H1 (cell line): Measurements from ENCODE around the gene ESR1. TPM values are rescaled to one million over a fixed set of nuclear protein-coding genes. Genes with fewer than 3 reads are reported as not detected.

ENCODE experiments used
- CTCF ChIA-PET: fragments of 300-600 bp; sonication (Branson Sonifier 250); formaldehyde crosslinking; loops from one replicate; lab custom pipeline; 2021; ENCODE audit not compliant: partially characterized antibody; lab: Charles Lee
- POLR2A ChIA-PET: fragments of 300-600 bp; sonication (Branson Sonifier 250); formaldehyde crosslinking; loops from one replicate; lab custom pipeline; 2021; ENCODE audit warnings: inconsistent platforms; ENCODE audit not compliant: partially characterized antibody; lab: Charles Lee
- DNase-seq, 2 experiments: peaks; one replicate each; pipeline versions ENCODE4 v3.0.0 to v3.0.0-alpha.2; 2010 to 2022; ENCODE audit warnings: low spot score in 2 of 2, low read depth in 1 of 2, mixed read lengths in 1 of 2
- FAIRE-seq: peaks from 2 replicates; lab custom pipeline; 2011; peaks lifted over from hg19 to GRCh38; lab: Jason Lieb, UNC
- H2AFZ ChIP-seq: 2 replicates; pipeline ENCODE4 v1.8.1; 2012; ENCODE audit warnings: low read length, inconsistent platforms
- H2AK5ac ChIP-seq: 2 replicates; pipeline ENCODE4 v1.6.1; 2013; ENCODE audit warnings: low read depth, low read length
- H2BK120ac ChIP-seq: replicated peaks from 2 replicates; pipeline ENCODE3; 2013; ENCODE audit warnings: low read depth, low read length, inconsistent platforms
- H2BK12ac ChIP-seq: 2 replicates; pipeline ENCODE4 v1.6.1; 2013; ENCODE audit warnings: low read depth, low read length
- H2BK15ac ChIP-seq: 2 replicates; pipeline ENCODE4 v1.6.1; 2013; ENCODE audit warnings: low read length
- H2BK20ac ChIP-seq: 2 replicates; pipeline ENCODE4 v1.6.1; 2013; ENCODE audit warnings: low read length
- H2BK5ac ChIP-seq: 2 replicates; pipeline ENCODE4 v1.6.1; 2013; ENCODE audit warnings: low read depth, low read length
- H3K14ac ChIP-seq: 2 replicates; pipeline ENCODE4 v1.6.1; 2013; ENCODE audit warnings: inconsistent platforms; ENCODE audit not compliant: insufficient read length
- H3K18ac ChIP-seq: 2 replicates; pipeline ENCODE4 v1.6.1; 2013; ENCODE audit warnings: low read length; ENCODE audit errors: extremely low read depth
- H3K23ac ChIP-seq: 2 replicates; pipeline ENCODE4 v1.6.1; 2013; ENCODE audit warnings: inconsistent platforms; ENCODE audit not compliant: insufficient read length
- H3K23me2 ChIP-seq: 2 replicates; pipeline ENCODE4 v1.6.1; 2013; ENCODE audit warnings: low read depth, low read length
- H3K27ac ChIP-seq: 2 replicates; pipeline ENCODE4 v1.6.1; 2011; ENCODE audit warnings: low read depth, low read length, inconsistent platforms
- H3K27me3 ChIP-seq, 4 experiments: replicated peaks in 1 of 4; 1 replicate in 1 of 4; 2 replicates in 3 of 4; pipeline versions ENCODE4 v1.6.1 to v1.8.1; 2011 to 2013; ENCODE audit warnings: low read length in 3 of 4, mild to moderate bottlenecking in 3 of 4, inconsistent platforms in 2 of 4, mixed read lengths in 2 of 4, moderate library complexity in 1 of 4; ENCODE audit not compliant: control insufficient read depth in 3 of 4, insufficient read depth in 3 of 4; ENCODE audit errors: extremely low read depth in 1 of 4
- H3K36me3 ChIP-seq, 4 experiments: 2 replicates each; pipeline versions ENCODE4 v1.6.1 to v1.8.1; 2011 to 2013; ENCODE audit warnings: mild to moderate bottlenecking in 4 of 4, low read length in 3 of 4, moderate library complexity in 2 of 4, control low read depth in 1 of 4, inconsistent platforms in 1 of 4; ENCODE audit not compliant: insufficient read depth in 4 of 4, control insufficient read depth in 2 of 4
- H3K4ac ChIP-seq: replicated peaks from 2 replicates; pipeline ENCODE3; 2013; ENCODE audit warnings: low read length, low read depth, mixed read lengths, inconsistent platforms; ENCODE audit not compliant: insufficient read length
- H3K4me1 ChIP-seq, 4 experiments: replicated peaks in 1 of 4; 1 replicate in 1 of 4; 2 replicates in 3 of 4; pipeline versions ENCODE4 v1.6.1 to v1.8.1; 2011 to 2013; ENCODE audit warnings: low read length in 3 of 4, inconsistent platforms in 2 of 4, mixed read lengths in 1 of 4; ENCODE audit not compliant: insufficient read depth in 4 of 4, control insufficient read depth in 3 of 4
- H3K4me2 ChIP-seq, 2 experiments: 2 replicates each; pipeline versions ENCODE4 v1.6.1 to v1.8.1; 2011 to 2013; ENCODE audit warnings: low read depth in 2 of 2, low read length in 2 of 2, control low read depth in 1 of 2, inconsistent platforms in 1 of 2, mild to moderate bottlenecking in 1 of 2; ENCODE audit not compliant: insufficient read depth in 1 of 2
- H3K4me3 ChIP-seq, 4 experiments: fragments of 200-600, 300-600 bp in 1 of 4; sonication (generic), shearing (Covaris generic), sonication (Bioruptor Twin) in 1 of 4; 2 replicates each; pipeline versions ENCODE4 v1.5.1 to v1.8.1; 2011 to 2016; ENCODE audit warnings: low read length in 4 of 4, low read depth in 3 of 4, control low read depth in 2 of 4, inconsistent platforms in 2 of 4, mild to moderate bottlenecking in 2 of 4, mixed read lengths in 1 of 4, moderate library complexity in 1 of 4; ENCODE audit not compliant: insufficient read depth in 2 of 4; ENCODE audit errors: extremely low read depth in 1 of 4
- H3K56ac ChIP-seq: replicated peaks from 2 replicates; pipeline ENCODE3; 2013; ENCODE audit warnings: low read depth, mild to moderate bottlenecking, mixed read lengths, low read length, inconsistent platforms; ENCODE audit not compliant: insufficient read length
- H3K79me1 ChIP-seq: 2 replicates; pipeline ENCODE4 v1.6.1; 2013; ENCODE audit warnings: low read depth, low read length, control low read depth
- H3K79me2 ChIP-seq, 2 experiments: 2 replicates each; pipeline versions ENCODE4 v1.6.1 to v1.8.1; 2012 to 2013; ENCODE audit warnings: low read length in 2 of 2, mild to moderate bottlenecking in 2 of 2, inconsistent platforms in 1 of 2; ENCODE audit not compliant: insufficient read depth in 2 of 2, control insufficient read depth in 1 of 2
- H3K9ac ChIP-seq, 4 experiments: replicated peaks in 1 of 4; 1 replicate in 1 of 4; 2 replicates in 3 of 4; pipeline versions ENCODE4 v1.6.1 to v1.8.1; 2011 to 2013; ENCODE audit warnings: low read depth in 3 of 4, low read length in 3 of 4, control low read depth in 2 of 4, mild to moderate bottlenecking in 2 of 4, moderate library complexity in 2 of 4, inconsistent platforms in 1 of 4; ENCODE audit errors: extremely low read depth in 1 of 4
- H3K9me3 ChIP-seq, 2 experiments: 2 replicates each; pipeline versions ENCODE4 v1.6.1 to v1.8.1; 2012 to 2013; ENCODE audit warnings: mild to moderate bottlenecking in 2 of 2, moderate library complexity in 2 of 2, control low read depth in 1 of 2, inconsistent platforms in 1 of 2, low read depth in 1 of 2, low read length in 1 of 2, mixed read lengths in 1 of 2; ENCODE audit not compliant: insufficient read depth in 2 of 2
- H4K20me1 ChIP-seq, 2 experiments: replicated peaks in 1 of 2; 2 replicates each; pipeline versions ENCODE3 to v1.8.1; 2011 to 2013; ENCODE audit warnings: inconsistent platforms in 2 of 2, low read length in 2 of 2, mild to moderate bottlenecking in 1 of 2; ENCODE audit not compliant: insufficient read depth in 2 of 2, control insufficient read depth in 1 of 2
- H4K5ac ChIP-seq: 2 replicates; pipeline ENCODE4 v1.6.1; 2013; ENCODE audit warnings: low read length, low read depth, mixed read lengths, inconsistent platforms; ENCODE audit not compliant: insufficient read length
- H4K8ac ChIP-seq: 2 replicates; pipeline ENCODE4 v1.8.0; 2013; ENCODE audit warnings: mild to moderate bottlenecking, moderate library complexity, low read length, inconsistent platforms; ENCODE audit not compliant: insufficient read depth; ENCODE audit errors: extremely low read depth
- H4K91ac ChIP-seq: replicated peaks from 2 replicates; pipeline ENCODE3; 2013; ENCODE audit warnings: low read length, mixed read lengths, inconsistent platforms; ENCODE audit not compliant: insufficient read length
- ATF3 ChIP-seq: IDR thresholded peaks from 2 replicates; pipeline ENCODE4 v1.6.1; 2011; ENCODE audit warnings: low read depth, mild to moderate bottlenecking, low read length; ENCODE audit not compliant: insufficient read depth
- BACH1 ChIP-seq: IDR thresholded peaks from 2 replicates; pipeline ENCODE4 v1.6.1; 2012; ENCODE audit warnings: low read length, improper control_type of control experiment
- BRCA1 ChIP-seq: IDR thresholded peaks from 2 replicates; pipeline ENCODE4 v1.6.1; 2012; ENCODE audit warnings: low read depth, low read length, improper control_type of control experiment
- CHD2 ChIP-seq: IDR thresholded peaks from 2 replicates; pipeline ENCODE4 v1.6.1; 2012; ENCODE audit warnings: low read length, improper control_type of control experiment
- GTF2F1 ChIP-seq: IDR thresholded peaks from 2 replicates; pipeline ENCODE4 v1.6.1; 2012; ENCODE audit warnings: low read depth, low read length, improper control_type of control experiment, borderline replicate concordance
- HDAC2 ChIP-seq, 2 experiments: fragments of 300-600 bp in 1 of 2; sonication (generic) in 1 of 2; IDR thresholded peaks; 2 replicates each; pipeline ENCODE4 v1.6.1; 2011 to 2012; ENCODE audit warnings: low read depth in 2 of 2, low read length in 2 of 2, mild to moderate bottlenecking in 2 of 2, moderate library complexity in 2 of 2, borderline replicate concordance in 1 of 2, inconsistent platforms in 1 of 2
- JUN ChIP-seq: IDR thresholded peaks from 2 replicates; pipeline ENCODE4 v1.6.1; 2011; ENCODE audit warnings: low read depth, mild to moderate bottlenecking, improper control_type of control experiment, low read length
- NRF1 ChIP-seq: IDR thresholded peaks from 2 replicates; pipeline ENCODE4 v1.6.1; 2011; ENCODE audit warnings: mild to moderate bottlenecking, low read depth, low read length, improper control_type of control experiment
- POU5F1 ChIP-seq: IDR thresholded peaks from 2 replicates; pipeline ENCODE4 v1.6.1; 2011; ENCODE audit warnings: low read depth, mild to moderate bottlenecking, low read length, moderate library complexity
- RAD21 ChIP-seq, 2 experiments: IDR thresholded peaks in 1 of 2; conservative IDR thresholded peaks in 1 of 2; 2 replicates each; pipeline ENCODE4 v1.6.1; 2011; ENCODE audit warnings: low read depth in 2 of 2, low read length in 2 of 2, improper control_type of control experiment in 1 of 2, inconsistent platforms in 1 of 2, mild to moderate bottlenecking in 1 of 2, moderate library complexity in 1 of 2
- SAP30 ChIP-seq: fragments of 300-600 bp; sonication (generic); IDR thresholded peaks from 2 replicates; pipeline ENCODE4 v1.7.1; 2012; ENCODE audit warnings: low read length, moderate library complexity, mild to moderate bottlenecking, inconsistent platforms; ENCODE audit not compliant: insufficient read depth, insufficient replicate concordance
- YY1 ChIP-seq: IDR thresholded peaks from 2 replicates; pipeline ENCODE4 v1.6.1; 2011; ENCODE audit warnings: low read depth, mild to moderate bottlenecking, low read length
- WGBS, 2 experiments: shearing (Covaris generic) in 1 of 2; methylation state at CpG; one replicate each; pipeline versions ENCODE4 v1.1.6 to v1.1.7; 2013 to 2015; ENCODE audit warnings: low lambda C conversion rate in 2 of 2, mixed read lengths in 2 of 2, inconsistent platforms in 1 of 2, low coverage in 1 of 2, missing lambda C conversion rate in 1 of 2; ENCODE audit not compliant: insufficient replicate concordance in 2 of 2, insufficient coverage in 1 of 2, insufficient read length in 1 of 2; ENCODE audit errors: extremely low coverage in 1 of 2, missing lambda C conversion rate in 1 of 2; 5-methylcytosine and 5-hydroxymethylcytosine counted together
- polyA plus RNA-seq, 7 experiments: library from polyadenylated mRNA; depleted of rRNA in 3 of 7; stranded (reverse) in 5 of 7; unstranded in 2 of 7; fragments of >200 nt in 5 of 7; fragments of 200-250 nt in 2 of 7; gene quantifications; 1 replicate in 5 of 7; 2 replicates in 1 of 7; 4 replicates in 1 of 7; pipeline versions ENCODE4 v1.2.1 to v1.2.3, GENCODE V29; 2011 to 2013; ENCODE audit warnings: missing spikeins in 2 of 7, mixed read lengths in 2 of 7
- total RNA-seq: library from RNA; stranded (reverse); fragmentation: NEBNext Ultra II Directional; extraction: Animal tissue kit (Norgen Biotek cat#: 25700); gene quantifications from 2 replicates; pipeline ENCODE4 v1.2.1, GENCODE V29; 2021

The ESR1 gene
- total and polyA plus RNA-seq, 2 of the 8 experiments (the other 6 are each of a cell fraction or from before 2014, with no cell fraction given), result 0.03 to 0.17 TPM

GRCh38 chr6:152118224-152118623 is 310.7 kb downstream of the ESR1 start:
- H3K23me2 ChIP-seq, result no peaks in the 10 kb centered on the region
- no peak overlapping the region for H2BK20ac ChIP-seq
- no peaks in the 10 kb centered on the region for H3K79me1 ChIP-seq
- no peaks in the 10 kb centered on the region for H3K79me2 ChIP-seq
- no peak overlapping the region for H2BK15ac ChIP-seq
- no peak overlapping the region for H2AFZ ChIP-seq
- no peaks in the 10 kb centered on the region for H3K4me1 ChIP-seq
- H4K91ac ChIP-seq, result no peak overlapping the region
- no peak overlapping the region for H3K4me3 ChIP-seq
- H3K4me2 ChIP-seq, result no peak overlapping the region
- CTCF ChIA-PET, result interaction anchor here (1.3 to 1.6 kb wide), 2 partner anchors 10 to 283 kb away, joined by 3 read pairs; no protein-coding TSS in a partner anchor
- 97% methylated on average over 3 of the region's 3 CpGs; no CpG with 5 or more reads in 1 of the 2 experiments for WGBS, 2 experiments
- DNase-seq (no peak), FAIRE-seq (no peak)
- H4K20me1 ChIP-seq, result no peaks in the 10 kb centered on the region
- no peak overlapping the region for H3K56ac ChIP-seq
- no peaks in the 10 kb centered on the region for H3K36me3 ChIP-seq
- H4K8ac ChIP-seq, result no peak overlapping the region
- H4K5ac ChIP-seq, result no peak overlapping the region
- POLR2A ChIA-PET, result no interaction called here
- TF ChIP-seq HDAC2 (IDR thresholded peaks at IDR 0.05; ENCODE audit: borderline replicate concordance in 1 of 2, low read depth in 2 of 2, low read length in 2 of 2) (no peak), POU5F1 (no peak), BRCA1 (no peak), YY1 (no peak), ATF3 (no peak), GTF2F1 (no peak), BACH1 (no peak), CHD2 (no peak), RAD21 (IDR thresholded peaks at IDR 0.05 in 1 of 2, conservative IDR thresholded peaks at IDR 0.05 in 1 of 2; ENCODE audit: low read depth in 2 of 2, low read length in 2 of 2) (no peak), SAP30 (no peak), JUN (no peak), NRF1 (no peak)
- H3K9me3 ChIP-seq, result no peaks in the 10 kb centered on the region
- H2BK5ac ChIP-seq, result no peak overlapping the region
- H3K14ac ChIP-seq, result no peak overlapping the region
- no peak overlapping the region for H3K23ac ChIP-seq
- H3K4ac ChIP-seq, result no peak overlapping the region
- H2BK12ac ChIP-seq, result no peak overlapping the region
- no peak overlapping the region for H3K18ac ChIP-seq
- no peak overlapping the region for H2BK120ac ChIP-seq
- no peak overlapping the region for H2AK5ac ChIP-seq
- H3K27ac ChIP-seq, result no peak overlapping the region
- H3K27me3 ChIP-seq, result no peaks in the 10 kb centered on the region
- H3K9ac ChIP-seq, result no peak overlapping the region
